GM18499 (cell line): ENCODE results near the gene PACS1.
"Not testable (repeated sequence)": the region's sequence is repeated elsewhere in the genome, so short reads cannot be mapped to it uniquely, and the experiment has no call there.

Experiments
- ATAC-seq: cut with Tn5 transposase; IDR thresholded peaks from one replicate; pipeline ENCODE4 v1.9.1; 2021; ENCODE audit warnings: moderate number of reproducible peaks; ENCODE audit not compliant: insufficient read depth, unreplicated experiment

PACS1 gene

GRCh38 chr11:66069715-66070603, at the start of gene PACS1:
Gene PACS1 (plus strand): TSS chr11:66070272. CDS start chr11:66070487, 215 bp downstream.
- no peak for ATAC-seq

DNA sequence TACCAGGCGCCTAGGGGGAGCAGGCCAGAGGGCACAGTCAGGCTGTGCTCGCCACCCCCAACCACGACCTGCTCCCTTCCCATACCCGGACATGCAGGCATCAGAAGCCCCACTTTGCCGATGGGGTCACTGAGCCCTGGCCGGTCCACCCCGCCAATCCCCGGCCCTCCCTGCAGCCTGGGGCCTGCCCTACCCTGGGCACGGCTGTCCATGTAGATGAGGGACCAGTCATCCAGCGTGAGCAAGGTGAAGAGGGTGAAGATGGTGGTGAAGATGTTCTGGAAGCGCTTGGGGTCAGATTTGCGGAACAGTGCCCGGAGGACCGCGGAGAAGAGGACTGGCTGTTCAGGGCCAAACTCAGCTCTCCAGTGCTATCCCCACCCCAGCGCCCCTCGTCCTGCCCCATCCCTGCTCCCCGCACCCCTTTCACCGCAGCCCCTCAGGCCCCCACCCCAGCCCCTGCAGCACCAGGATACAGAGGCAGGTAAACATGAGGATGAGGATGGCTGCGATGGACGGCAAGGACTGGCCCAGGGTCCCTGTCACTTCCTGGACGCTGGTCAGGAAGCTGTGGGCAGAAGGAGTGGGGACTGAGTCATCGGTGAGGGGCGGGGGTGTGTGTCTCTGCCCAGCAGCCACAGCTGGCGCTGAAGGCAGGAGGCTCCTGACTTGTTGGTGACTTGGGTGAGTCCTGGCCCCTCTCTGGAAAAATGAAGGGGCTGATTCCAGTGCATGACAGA, 49.3 kb upstream of the PACS1 start:
- ATAC-seq = no peak

GRCh38 chr11:66022401-66023185, 47.5 kb upstream of the PACS1 start:
- no peak for ATAC-seq

DNA sequence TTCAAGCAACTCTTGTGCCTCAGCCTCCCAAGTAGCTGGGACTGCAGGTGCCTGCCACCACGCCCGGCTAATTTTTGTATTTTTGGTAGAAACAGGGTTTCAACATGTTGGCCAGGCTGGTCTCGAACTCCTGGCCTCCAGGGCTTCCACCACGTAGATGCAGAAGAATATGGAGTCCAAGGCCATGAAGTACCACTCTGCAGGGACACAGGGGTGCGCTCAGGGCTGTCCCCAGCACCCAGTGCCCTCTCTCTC, 47.0 kb upstream of the PACS1 start:
- ATAC-seq = not testable (repeated sequence)

- no peak for ATAC-seq
These were observed 44.0 kb upstream of the PACS1 start, which contains the start of gene CATSPER1 for GRCh38 chr11:66026017-66026529. Gene CATSPER1 (minus strand): TSS chr11:66026479. CDS start chr11:66026379, 100 bp downstream.

- no peak for ATAC-seq
These were observed 36.9 kb upstream of the PACS1 start for GRCh38 chr11:66032957-66033735.

DNA sequence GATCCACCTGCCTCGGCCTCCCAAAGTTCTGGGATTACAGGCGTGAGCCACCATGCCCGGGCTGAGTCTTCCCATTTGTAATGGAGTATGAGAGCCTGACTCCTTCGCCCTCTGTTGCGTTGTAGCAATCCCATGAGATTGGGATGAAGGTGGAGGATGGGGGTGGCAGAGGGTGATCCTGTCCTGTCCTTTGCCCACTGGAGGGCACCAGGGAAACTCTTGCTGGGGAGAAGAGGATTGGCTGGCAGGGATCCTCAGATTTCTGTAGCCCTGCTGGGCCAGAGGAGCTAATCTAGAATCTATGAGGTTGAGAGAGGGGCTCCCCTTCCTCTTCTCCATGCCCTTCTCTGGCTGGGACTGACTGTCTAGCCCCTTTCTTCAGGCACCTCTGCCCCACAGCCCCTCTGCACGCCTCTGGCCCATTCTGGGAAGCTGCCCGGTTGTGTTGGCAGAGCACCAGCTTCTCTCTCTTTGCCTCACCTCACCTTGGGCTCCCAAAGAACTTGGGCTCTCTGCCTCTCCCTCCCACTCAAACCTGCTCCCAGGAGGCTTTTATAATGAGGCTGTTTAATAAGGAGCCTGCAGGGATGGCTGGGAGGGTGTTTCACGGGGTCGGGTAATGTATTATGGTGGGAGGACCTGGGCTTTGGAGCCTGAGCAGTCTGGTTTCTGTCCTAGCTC, 34.3 kb upstream of the PACS1 start:
- ATAC-seq = no peak

- no peak for ATAC-seq
These were observed 33.8 kb upstream of the PACS1 start for GRCh38 chr11:66036334-66036710.

GRCh38 chr11:66037327-66037726, 32.7 kb upstream of the PACS1 start:
- ATAC-seq = no peak

DNA sequence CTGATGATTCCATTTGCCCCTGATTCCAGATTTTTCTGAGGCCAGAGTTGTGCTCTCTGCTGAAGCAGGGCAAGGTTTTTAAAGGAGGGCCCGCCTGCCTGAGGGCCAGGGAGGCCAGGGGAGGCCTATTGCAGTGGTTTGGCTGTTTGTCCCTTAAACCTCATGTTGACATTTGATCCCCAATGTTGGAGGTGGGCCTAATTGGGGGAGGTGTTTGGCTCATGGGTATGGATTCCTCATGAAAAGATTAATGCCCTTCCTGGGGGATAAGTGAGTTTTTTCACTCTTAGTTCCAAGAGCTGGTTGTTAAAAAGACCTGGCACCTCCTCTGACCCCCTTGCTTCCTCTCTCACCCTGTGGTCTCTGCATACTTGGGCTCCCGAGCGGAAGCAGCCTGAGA, 30.3 kb upstream of the PACS1 start:
- no peak for ATAC-seq

- no peak for ATAC-seq
These were observed 27.7 kb upstream of the PACS1 start for GRCh38 chr11:66042227-66042995.

- ATAC-seq = no peak
These were observed 26.8 kb upstream of the PACS1 start for GRCh38 chr11:66042996-66043906.

GRCh38 chr11:66044757-66045156, 25.3 kb upstream of the PACS1 start:
- no peak for ATAC-seq

GRCh38 chr11:66045177-66045639, 24.9 kb upstream of the PACS1 start:
- no peak for ATAC-seq

DNA sequence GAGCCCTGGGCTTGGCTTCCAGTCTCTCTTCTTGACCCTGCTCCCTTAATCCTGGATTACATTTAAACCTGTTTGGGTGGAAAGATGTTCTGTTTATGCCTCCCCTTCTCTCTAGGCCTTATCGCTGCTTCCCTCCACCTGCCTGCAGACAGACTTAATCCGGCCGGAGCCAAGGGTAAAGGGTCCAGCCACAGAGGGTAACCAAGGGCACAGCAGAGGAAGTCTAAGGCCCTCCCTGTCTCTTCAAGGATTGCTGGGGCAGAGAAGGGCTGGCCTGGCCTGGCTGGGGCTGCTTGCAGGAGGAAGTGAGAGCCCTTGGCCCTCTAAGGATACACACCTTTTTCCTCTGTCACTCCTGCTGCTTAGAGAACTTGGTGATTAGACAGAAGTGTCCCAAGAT, 23.2 kb upstream of the PACS1 start:
- no peak for ATAC-seq

GRCh38 chr11:66047541-66048365, 22.3 kb upstream of the PACS1 start:
- no peak for ATAC-seq
